BLaER1 (cell line): ENCODE results near the gene KRTAP10-4.
"Not testable (repeated sequence)": the region's sequence is repeated elsewhere in the genome, so short reads cannot be mapped to it uniquely, and the experiment has no call there.

Source experiments
- H3K27ac ChIP-seq: shearing (Covaris generic); formaldehyde crosslinking; 2 replicates; pipeline ENCODE4 v1.8.1; 2022
- H3K27me3 ChIP-seq: shearing (Covaris generic); formaldehyde crosslinking; 2 replicates; pipeline ENCODE4 v1.8.1; 2022
- H3K36me3 ChIP-seq: shearing (Covaris generic); formaldehyde crosslinking; 2 replicates; pipeline ENCODE4 v1.8.1; 2022
- H3K4me1 ChIP-seq: shearing (Covaris generic); formaldehyde crosslinking; 2 replicates; pipeline ENCODE4 v1.8.1; 2022
- H3K4me2 ChIP-seq: shearing (Covaris generic); formaldehyde crosslinking; 2 replicates; pipeline ENCODE4 v1.8.1; 2022
- H3K4me3 ChIP-seq: shearing (Covaris generic); formaldehyde crosslinking; 2 replicates; pipeline ENCODE4 v1.8.1; 2022
- H3K9ac ChIP-seq: shearing (Covaris generic); formaldehyde crosslinking; 2 replicates; pipeline ENCODE4 v1.8.1; 2022
- H3K9me3 ChIP-seq: shearing (Covaris generic); formaldehyde crosslinking; 2 replicates; pipeline ENCODE4 v1.8.1; 2022
- H4K20me1 ChIP-seq: shearing (Covaris generic); formaldehyde crosslinking; 2 replicates; pipeline ENCODE4 v1.8.1; 2022
- Cebpa-rat ChIP-seq: shearing (Covaris generic); IDR thresholded peaks from 2 replicates; pipeline ENCODE4 v1.8.1; 2022

The KRTAP10-4 gene

GRCh38 chr21:44557491-44558328, 15.8 kb upstream of the KRTAP10-4 start:
- Histone ChIP-seq H3K27ac (0 out of 2 replicates have a peak overlapping the region, but pooled peaks have one; percentile 6), H3K4me3 (no peak overlapping the region), H4K20me1 (no peaks in the 10 kb centered on the region), H3K4me2 (peak overlapping the region; percentile 77), H3K36me3 (no peaks in the 10 kb centered on the region), H3K9me3 (peaks cover 17% of the 10 kb centered on the region), H3K4me1 (peaks cover 42% of the 10 kb centered on the region), H3K9ac (no peak overlapping the region), H3K27me3 (no peaks in the 10 kb centered on the region)
- TF ChIP-seq Cebpa-rat: no peak

DNA sequence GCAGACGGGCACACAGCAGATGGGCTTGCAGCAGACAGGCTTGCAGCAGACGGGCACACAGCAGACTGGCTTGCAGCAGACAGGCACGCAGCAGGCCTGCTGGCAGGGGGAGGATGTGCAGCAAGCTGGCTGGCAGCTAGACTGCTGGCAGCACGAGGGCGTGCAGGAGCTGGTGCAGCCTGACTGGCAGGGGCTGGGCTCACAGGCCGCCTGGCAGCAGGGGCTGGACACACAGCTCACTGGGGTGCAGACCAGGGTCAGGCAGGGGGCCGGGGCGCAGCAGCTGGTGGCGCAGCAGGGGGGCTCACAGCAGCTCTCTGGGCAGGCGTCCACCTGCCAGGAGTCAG, 15.2 kb upstream of the KRTAP10-4 start:
- H3K27me3 ChIP-seq, H3K9ac ChIP-seq, H3K4me3 ChIP-seq, H4K20me1 ChIP-seq, H3K27ac ChIP-seq, H3K36me3 ChIP-seq, H3K4me2 ChIP-seq: not testable (repeated sequence)
- Histone ChIP-seq H3K4me1 (peaks cover 42% of the 10 kb centered on the region), H3K9me3 (peaks cover 17% of the 10 kb centered on the region)

DNA sequence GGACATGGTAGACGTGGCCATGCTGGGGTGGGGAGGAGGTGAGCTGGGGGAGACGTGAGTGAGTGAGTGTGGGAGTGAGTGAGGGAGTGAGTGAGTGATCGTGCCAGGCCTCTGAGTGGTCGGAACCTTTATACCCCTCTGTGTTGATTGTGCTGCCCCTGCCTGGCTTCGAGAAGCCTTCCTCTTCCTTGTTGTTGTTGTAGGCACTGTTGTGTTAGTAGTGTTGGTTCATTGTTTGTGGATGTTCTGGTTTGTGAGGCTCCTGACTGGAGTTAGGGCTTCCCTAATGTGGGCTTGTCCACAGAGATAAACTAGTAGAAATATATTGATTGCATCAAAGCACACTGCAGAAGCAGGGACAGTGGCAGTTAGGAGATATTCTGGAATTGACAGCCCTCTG, 14.8 kb upstream of the KRTAP10-4 start, which contains the start of gene KRTAP10-3:
TSS of gene KRTAP10-3 (minus strand) at position 101 of the 400 bp plus-strand sequence. CDS start at position 21, 80 bp downstream.
- no peaks in the 10 kb centered on the region for H3K27me3 ChIP-seq
- no peaks in the 10 kb centered on the region for H4K20me1 ChIP-seq
- H3K36me3 ChIP-seq: no peaks in the 10 kb centered on the region
- H3K4me2 ChIP-seq: no peak within 1 kb of the TSS; the same call in 1 of the 2 replicates
- TF ChIP-seq Cebpa-rat: no peak
- peaks cover 42% of the 10 kb centered on the region for H3K4me1 ChIP-seq
- 0 out of 2 replicates have a peak within 1 kb of the TSS, but pooled peaks have one; percentile 6 for H3K27ac ChIP-seq
- H3K9me3 ChIP-seq: peaks cover 17% of the 10 kb centered on the region
- H3K4me3 ChIP-seq: no peak within 1 kb of the TSS
- no peak within 1 kb of the TSS for H3K9ac ChIP-seq

DNA sequence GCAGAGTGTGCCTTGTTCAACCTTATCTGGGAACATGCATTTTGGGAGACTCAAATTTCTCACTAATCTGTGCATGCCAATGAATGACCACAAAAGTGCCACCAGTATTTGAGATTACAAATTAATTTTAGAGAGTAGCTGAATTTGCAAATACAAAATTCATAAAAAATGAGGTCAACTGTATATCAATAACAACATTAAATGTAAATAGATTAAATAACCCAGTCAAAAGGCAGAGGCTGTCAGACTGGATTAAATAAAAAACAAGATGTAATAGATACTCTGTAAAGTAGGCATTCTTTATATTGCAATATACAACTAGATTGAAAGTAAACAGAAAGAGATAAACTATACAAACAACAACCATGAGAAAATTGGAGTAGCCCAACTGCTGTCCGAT, 9.4 kb upstream of the KRTAP10-4 start:
- no peak overlapping the region for H3K9ac ChIP-seq
- H3K27ac ChIP-seq: no peak overlapping the region

DNA sequence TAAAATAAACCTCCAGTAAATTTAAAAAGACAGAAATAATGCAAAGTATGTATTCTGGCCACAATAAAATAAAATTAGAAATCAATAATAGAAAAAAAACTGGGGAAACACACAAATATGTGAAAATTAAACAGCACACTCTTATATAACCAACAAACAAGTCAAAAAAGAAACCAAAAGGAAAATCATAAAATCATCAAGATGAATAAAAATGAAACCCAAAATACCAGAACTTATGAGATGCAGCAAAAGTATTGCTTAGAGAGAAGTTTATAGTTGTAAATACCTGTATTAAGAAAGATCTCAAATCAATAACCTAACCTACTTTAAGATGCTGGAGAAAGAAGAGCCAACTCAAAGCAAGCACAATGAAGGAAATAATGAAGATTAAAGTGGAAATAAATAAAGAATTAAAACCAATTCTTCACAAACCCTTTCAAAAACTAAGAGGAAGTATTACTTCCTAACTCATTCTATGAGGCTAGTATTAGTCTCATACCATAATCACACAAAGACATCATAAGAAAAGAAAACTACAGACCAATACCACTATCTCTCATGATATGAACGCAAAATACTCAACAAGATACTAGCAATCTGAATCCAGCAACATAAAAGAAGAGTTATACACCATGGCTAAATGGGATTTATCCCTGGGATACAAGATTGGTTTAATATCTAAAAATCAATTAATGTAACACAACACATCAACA, 8.5 kb upstream of the KRTAP10-4 start:
- TF ChIP-seq Cebpa-rat: no peak
- Histone ChIP-seq H3K27me3 (no peaks in the 10 kb centered on the region), H3K4me2 (no peak overlapping the region)

More for the DNA sequence above, 9.4 kb upstream of the KRTAP10-4 start:
- peaks cover 5% of the 10 kb centered on the region for H3K4me1 ChIP-seq
- no peaks in the 10 kb centered on the region for H4K20me1 ChIP-seq
- no peak overlapping the region for H3K4me3 ChIP-seq
- peaks cover 18% of the 10 kb centered on the region for H3K9me3 ChIP-seq
- H3K4me2 ChIP-seq: no peak overlapping the region
- H3K27me3 ChIP-seq: no peaks in the 10 kb centered on the region
- H3K36me3 ChIP-seq: no peaks in the 10 kb centered on the region
- no peak for TF ChIP-seq Cebpa-rat

GRCh38 chr21:44566403-44566802, 7.1 kb upstream of the KRTAP10-4 start:
- no peak overlapping the region for H3K27ac ChIP-seq
- TF ChIP-seq Cebpa-rat: no peak
- H3K9me3 ChIP-seq: peaks cover 13% of the 10 kb centered on the region
- no peaks in the 10 kb centered on the region for H3K36me3 ChIP-seq
- H3K9ac ChIP-seq: no peak overlapping the region
- H3K27me3 ChIP-seq: no peaks in the 10 kb centered on the region
- H3K4me3 ChIP-seq: no peak overlapping the region
- H3K4me1 ChIP-seq: peaks cover 5% of the 10 kb centered on the region
- no peak overlapping the region for H3K4me2 ChIP-seq
- H4K20me1 ChIP-seq: no peaks in the 10 kb centered on the region

More for the DNA sequence above, 8.5 kb upstream of the KRTAP10-4 start:
- Histone ChIP-seq H3K4me3 (no peak overlapping the region), H3K4me1 (peaks cover 5% of the 10 kb centered on the region), H3K27ac (no peak overlapping the region), H3K9ac (no peak overlapping the region), H3K9me3 (peaks cover 9% of the 10 kb centered on the region), H4K20me1 (no peaks in the 10 kb centered on the region), H3K36me3 (no peaks in the 10 kb centered on the region)

DNA sequence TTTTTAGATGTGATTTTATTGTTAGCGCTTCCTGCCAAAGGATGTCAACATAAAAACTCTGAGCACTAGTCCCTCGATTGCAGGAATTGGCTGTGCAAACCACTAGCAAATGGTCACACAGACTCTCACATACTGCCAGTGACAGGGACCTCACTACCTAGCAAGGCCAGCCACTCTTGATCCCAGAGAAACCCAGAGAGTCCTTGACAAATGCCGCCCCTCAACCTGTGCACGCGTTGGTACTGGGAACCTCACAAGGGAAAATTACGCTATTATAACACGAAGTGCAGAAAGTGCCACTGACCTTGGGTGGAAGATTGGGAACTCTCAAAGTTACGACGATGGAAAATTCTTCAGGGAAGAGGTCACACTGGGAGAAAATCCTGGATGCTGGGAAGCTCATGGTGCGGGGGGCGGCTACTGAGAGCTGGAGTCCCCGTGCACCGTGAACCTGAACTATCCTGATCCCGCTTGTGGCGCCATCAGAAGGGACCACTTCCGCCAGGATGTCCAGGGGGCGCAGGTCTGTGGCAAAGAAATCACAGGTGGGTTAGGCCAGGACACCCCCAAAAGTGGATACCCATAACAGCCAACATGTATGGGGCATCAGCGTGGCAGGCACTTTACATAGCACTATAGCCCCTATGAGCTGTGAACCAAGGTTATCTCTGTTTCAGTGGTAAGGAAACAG, 5.9 kb upstream of the KRTAP10-4 start:
- Histone ChIP-seq H3K27me3 (no peaks in the 10 kb centered on the region), H3K36me3 (no peaks in the 10 kb centered on the region), H3K27ac (no peak overlapping the region), H3K9ac (no peak overlapping the region), H4K20me1 (no peaks in the 10 kb centered on the region), H3K9me3 (peaks cover 19% of the 10 kb centered on the region), H3K4me1 (peaks cover 5% of the 10 kb centered on the region), H3K4me3 (no peak overlapping the region), H3K4me2 (no peak overlapping the region)
- no peak for TF ChIP-seq Cebpa-rat

GRCh38 chr21:44568261-44568660, 5.3 kb upstream of the KRTAP10-4 start:
- Histone ChIP-seq H3K27ac (no peak overlapping the region), H3K27me3 (no peaks in the 10 kb centered on the region), H3K4me3 (no peak overlapping the region), H3K9ac (no peak overlapping the region), H3K4me2 (no peak overlapping the region), H3K36me3 (no peaks in the 10 kb centered on the region), H4K20me1 (no peaks in the 10 kb centered on the region), H3K4me1 (peaks cover 5% of the 10 kb centered on the region), H3K9me3 (peaks cover 19% of the 10 kb centered on the region)
- no peak for TF ChIP-seq Cebpa-rat

GRCh38 chr21:44568667-44569556, 4.6 kb upstream of the KRTAP10-4 start:
- Histone ChIP-seq H3K9ac (no peak overlapping the region), H3K4me2 (no peak overlapping the region), H3K36me3 (no peaks in the 10 kb centered on the region), H4K20me1 (no peaks in the 10 kb centered on the region), H3K4me3 (no peak overlapping the region), H3K9me3 (peaks cover 18% of the 10 kb centered on the region), H3K4me1 (peaks cover 5% of the 10 kb centered on the region), H3K27ac (no peak overlapping the region), H3K27me3 (no peaks in the 10 kb centered on the region)
- no peak for TF ChIP-seq Cebpa-rat
